A673 (cell line): Measurements from ENCODE around the gene CCDC102B. TPM values are rescaled to one million over a fixed set of nuclear protein-coding genes. Genes with fewer than 3 reads are reported as not detected.

ENCODE experiments used
- BruUV-seq: library from RNA; stranded (reverse); fragments of 400-500 nt; replicated peaks from 2 replicates; lab custom pipeline; 2021; lab: Mats Ljungman, UMichigan
- CTCF ChIA-PET: fragments of 300-600 bp; sonication (Branson Sonifier 250); formaldehyde crosslinking; loops from one replicate; lab custom pipeline; 2022; ENCODE audit warnings: antibody characterized with exemption; lab: Charles Lee
- POLR2A ChIA-PET: fragments of 300-600 bp; sonication (Branson Sonifier 250); formaldehyde crosslinking; loops from one replicate; lab custom pipeline; 2022; ENCODE audit warnings: antibody characterized with exemption; ENCODE audit not compliant: low non-redundant PET; lab: Charles Lee
- DNase-seq: peaks from one replicate; pipeline ENCODE4 v3.0.0-alpha.2; 2015; ENCODE audit warnings: low spot score
- H3K27ac ChIP-seq: fragments of 200-600 bp; sonication (generic); 2 replicates; pipeline ENCODE4 v1.5.1; 2016; ENCODE audit warnings: mixed run types, low read depth, mild to moderate bottlenecking, mixed read lengths, antibody characterized with exemption, low read length; ENCODE audit not compliant: poor library complexity, severe bottlenecking
- H3K27me3 ChIP-seq: fragments of 200-600 bp; sonication (generic); replicated peaks from 2 replicates; pipeline ENCODE4 v1.6.1; 2017; ENCODE audit warnings: mixed run types, low read depth, mild to moderate bottlenecking, mixed read lengths, antibody characterized with exemption, low read length; ENCODE audit not compliant: insufficient read depth, poor library complexity
- H3K36me3 ChIP-seq: fragments of 200-600 bp; sonication (generic); 2 replicates; pipeline ENCODE4 v1.6.1; 2016; ENCODE audit warnings: mixed run types, mild to moderate bottlenecking, mixed read lengths, antibody characterized with exemption, low read length; ENCODE audit not compliant: insufficient read depth, poor library complexity, severe bottlenecking
- H3K4me1 ChIP-seq: fragments of 200-600 bp; sonication (generic); 2 replicates; pipeline ENCODE4 v1.6.1; 2017; ENCODE audit warnings: mixed run types, mild to moderate bottlenecking, mixed read lengths, antibody characterized with exemption, low read length; ENCODE audit not compliant: insufficient read depth, poor library complexity, severe bottlenecking
- H3K4me3 ChIP-seq: fragments of 200-600 bp; sonication (generic); 2 replicates; pipeline ENCODE4 v1.5.1; 2016; ENCODE audit warnings: low read depth, mixed run types, mild to moderate bottlenecking, mixed read lengths, low read length; ENCODE audit not compliant: poor library complexity, severe bottlenecking
- H3K9me3 ChIP-seq: fragments of 200-600 bp; sonication (generic); 2 replicates; pipeline ENCODE4 v1.6.1; 2016; ENCODE audit warnings: mixed run types, low read depth, mild to moderate bottlenecking, mixed read lengths, antibody characterized with exemption, low read length; ENCODE audit not compliant: poor library complexity, severe bottlenecking
- EZH2 ChIP-seq: fragments of 200-600 bp; sonication (generic); IDR thresholded peaks from 2 replicates; pipeline ENCODE4 v1.6.1; 2017; ENCODE audit warnings: borderline replicate concordance, low read depth, mild to moderate bottlenecking, mixed read lengths, antibody characterized with exemption, low read length; ENCODE audit not compliant: poor library complexity, severe bottlenecking
- intact Hi-C: fragments of 100-400 bp; cut with micrococcal nuclease; formaldehyde crosslinking; loops from one replicate; pipeline ENCODE4 v1.10.0; 2022; ENCODE audit not compliant: unreplicated experiment
- total RNA-seq: library from RNA; stranded (reverse); gene quantifications from 2 replicates; pipeline ENCODE4 v1.2.3, GENCODE V29; 2021
- TF ChIP-seq, protein P1 (sequence below): fragments of 300-800, 200-600 bp; sonication (generic); conservative IDR thresholded peaks from 2 replicates; pipeline ENCODE4 v1.5.1; 2017; ENCODE audit warnings: low read depth, mild to moderate bottlenecking, antibody characterized with exemption, low read length, moderate library complexity, mixed read lengths

The CCDC102B gene
- total RNA-seq, 1 experiment from 2014 or later = 12.5 TPM

GRCh38 chr18:68969027-68969426, 171.1 kb downstream of the CCDC102B start:
- POLR2A ChIA-PET = no interaction called here
- Histone ChIP-seq H3K36me3 (no peaks in the 10 kb centered on the region), H3K27me3 (no peaks in the 10 kb centered on the region), H3K27ac (no peak overlapping the region), H3K4me1 (no peaks in the 10 kb centered on the region), H3K4me3 (no peak overlapping the region), H3K9me3 (no peaks in the 10 kb centered on the region)
- no peak for DNase-seq
- TF ChIP-seq EZH2 = no peak
- TF ChIP-seq, protein P1, sequence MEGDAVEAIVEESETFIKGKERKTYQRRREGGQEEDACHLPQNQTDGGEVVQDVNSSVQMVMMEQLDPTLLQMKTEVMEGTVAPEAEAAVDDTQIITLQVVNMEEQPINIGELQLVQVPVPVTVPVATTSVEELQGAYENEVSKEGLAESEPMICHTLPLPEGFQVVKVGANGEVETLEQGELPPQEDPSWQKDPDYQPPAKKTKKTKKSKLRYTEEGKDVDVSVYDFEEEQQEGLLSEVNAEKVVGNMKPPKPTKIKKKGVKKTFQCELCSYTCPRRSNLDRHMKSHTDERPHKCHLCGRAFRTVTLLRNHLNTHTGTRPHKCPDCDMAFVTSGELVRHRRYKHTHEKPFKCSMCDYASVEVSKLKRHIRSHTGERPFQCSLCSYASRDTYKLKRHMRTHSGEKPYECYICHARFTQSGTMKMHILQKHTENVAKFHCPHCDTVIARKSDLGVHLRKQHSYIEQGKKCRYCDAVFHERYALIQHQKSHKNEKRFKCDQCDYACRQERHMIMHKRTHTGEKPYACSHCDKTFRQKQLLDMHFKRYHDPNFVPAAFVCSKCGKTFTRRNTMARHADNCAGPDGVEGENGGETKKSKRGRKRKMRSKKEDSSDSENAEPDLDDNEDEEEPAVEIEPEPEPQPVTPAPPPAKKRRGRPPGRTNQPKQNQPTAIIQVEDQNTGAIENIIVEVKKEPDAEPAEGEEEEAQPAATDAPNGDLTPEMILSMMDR = no peak
- CTCF ChIA-PET = no interaction called here
- intact Hi-C loops = no loop called here
- no TSS peak for BruUV-seq

DNA sequence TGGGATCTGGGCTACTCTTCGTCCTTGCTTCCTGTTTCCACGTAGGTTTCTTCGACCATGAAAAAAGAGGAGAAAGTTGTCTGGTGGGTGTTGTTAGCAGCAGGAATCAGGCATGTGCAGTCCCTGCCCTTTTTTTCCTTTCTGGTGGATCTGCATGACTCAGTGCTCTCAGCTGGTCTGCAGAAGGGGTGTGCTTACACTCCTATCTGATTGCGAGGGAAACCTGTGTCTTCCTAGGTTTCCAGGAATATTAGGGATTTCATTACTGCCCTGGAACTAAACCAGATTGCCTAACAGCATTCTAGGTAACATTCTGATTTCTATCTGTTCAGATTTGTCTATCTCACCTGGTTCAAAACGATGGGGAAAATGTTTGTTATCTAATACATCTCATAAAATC, 174.3 kb downstream of the CCDC102B start:
- H3K27me3 ChIP-seq = no peaks in the 10 kb centered on the region
- H3K4me1 ChIP-seq = no peaks in the 10 kb centered on the region
- ChIA-PET POLR2A (no interaction called here), CTCF (no interaction called here)
- intact Hi-C loops = no loop called here
- H3K27ac ChIP-seq = no peak overlapping the region
- no peaks in the 10 kb centered on the region for H3K9me3 ChIP-seq
- BruUV-seq = no TSS peak
- no peaks in the 10 kb centered on the region for H3K36me3 ChIP-seq
- H3K4me3 ChIP-seq = no peak overlapping the region
- no peak for TF ChIP-seq EZH2
- TF ChIP-seq, protein P1 = no peak
- no peak for DNase-seq

- POLR2A ChIA-PET = no interaction called here
- Histone ChIP-seq H3K4me3 (no peak overlapping the region), H3K9me3 (no peaks in the 10 kb centered on the region), H3K27me3 (no peaks in the 10 kb centered on the region), H3K4me1 (no peaks in the 10 kb centered on the region), H3K27ac (no peak overlapping the region), H3K36me3 (no peaks in the 10 kb centered on the region)
- TF ChIP-seq EZH2 = no peak
- TF ChIP-seq, protein P1 = no peak
- intact Hi-C loops = no loop called here
- no TSS peak for BruUV-seq
- CTCF ChIA-PET = no interaction called here
- DNase-seq = no peak
Observed at GRCh38 chr18:68979737-68980136, 181.9 kb downstream of the CCDC102B start.
